K562 (cell line): ENCODE results near the gene RAI1. TPM values are rescaled to one million over a fixed set of nuclear protein-coding genes. Genes with fewer than 3 reads are reported as not detected.

Experiments
- ATAC-seq: fragments of 200-7000 bp; cut with Tn5 transposase; 3 replicates; pipeline ENCODE4 v1.9.1; 2020; ENCODE audit warnings: moderate library complexity
- BruUV-seq: library from RNA; stranded (reverse); fragments of 400-500 nt; replicated peaks from 2 replicates; lab custom pipeline; 2021; lab: Mats Ljungman, UMichigan
- CTCF ChIA-PET: fragments of 300-600 bp; formaldehyde crosslinking; extraction: SDS; loops from one replicate; lab custom pipeline; 2021; ENCODE audit warnings: low intra/inter-chr PET ratio; lab: Yijun Ruan, JAX
- POLR2A ChIA-PET: fragments of 300-600, 350-650 bp; sonication (Branson Sonifier 250); formaldehyde crosslinking; extraction: SDS; loops from one replicate; lab custom pipeline; 2021; ENCODE audit warnings: antibody characterized with exemption, inconsistent platforms; lab: Yijun Ruan, JAX
- DNase-seq, 4 experiments: peaks; one replicate each; pipeline versions ENCODE4 v3.0.0 to v3.0.0-alpha.2; 2011 to 2018; ENCODE audit warnings: low spot score in 3 of 4, mixed read lengths in 3 of 4; ENCODE audit errors: extremely low read depth in 1 of 4
- FAIRE-seq: peaks from 2 replicates; lab custom pipeline; 2011; peaks lifted over from hg19 to GRCh38; lab: Jason Lieb, UNC
- H2AFZ ChIP-seq: 2 replicates; pipeline ENCODE4 v1.6.0; 2011; ENCODE audit warnings: low read depth, low read length, control low read depth, inconsistent platforms
- H3K27ac ChIP-seq: fragments of 200-600 bp; 3 replicates; pipeline ENCODE4 v1.8.0; 2011; ENCODE audit warnings: low read depth, mild to moderate bottlenecking, control low read depth, inconsistent platforms, low read length, moderate library complexity, mixed read lengths; ENCODE audit errors: extremely low read depth
- H3K27me3 ChIP-seq, 2 experiments: fragments of 300-600 bp in 1 of 2; 2 replicates in 1 of 2; 3 replicates in 1 of 2; pipeline versions ENCODE4 v1.6.0 to v1.8.0; 2011; ENCODE audit warnings: inconsistent platforms in 2 of 2, low read length in 2 of 2, mild to moderate bottlenecking in 1 of 2, mixed read lengths in 1 of 2, moderate library complexity in 1 of 2; ENCODE audit not compliant: control insufficient read depth in 2 of 2, insufficient read depth in 2 of 2
- H3K36me3 ChIP-seq: fragments of 300-600 bp; 3 replicates; pipeline ENCODE4 v1.8.0; 2011; ENCODE audit warnings: mild to moderate bottlenecking, low read length, inconsistent platforms; ENCODE audit not compliant: control insufficient read depth, insufficient read depth
- H3K4me1 ChIP-seq, 2 experiments: fragments of 200-600 bp in 1 of 2; replicated peaks in 1 of 2; 2 replicates in 1 of 2; 3 replicates in 1 of 2; pipeline versions ENCODE4 v1.5.1 to v1.8.0; 2011; ENCODE audit warnings: inconsistent platforms in 2 of 2, low read length in 2 of 2, mild to moderate bottlenecking in 1 of 2, mixed read lengths in 1 of 2, moderate library complexity in 1 of 2; ENCODE audit not compliant: control insufficient read depth in 2 of 2, insufficient read depth in 2 of 2
- H3K4me2 ChIP-seq: 2 replicates; pipeline ENCODE4 v1.6.1; 2011; ENCODE audit warnings: low read length, control low read depth, inconsistent platforms, mixed read lengths; ENCODE audit not compliant: insufficient read depth
- H3K4me3 ChIP-seq: fragments of 200-600 bp; sonication (generic), shearing (Covaris generic); 2 replicates; pipeline ENCODE4 v1.5.1; 2016; ENCODE audit warnings: control low read depth, inconsistent platforms
- H3K79me2 ChIP-seq: fragments of 200-600 bp; 3 replicates; pipeline ENCODE4 v1.8.0; 2011; ENCODE audit warnings: low read length, inconsistent platforms; ENCODE audit not compliant: control insufficient read depth, insufficient read depth
- H3K9ac ChIP-seq, 2 experiments: 2 replicates each; pipeline versions ENCODE4 v1.6.0 to v1.6.1; 2011; ENCODE audit warnings: low read depth in 2 of 2, low read length in 2 of 2, control low read depth in 1 of 2, inconsistent platforms in 1 of 2, mild to moderate bottlenecking in 1 of 2, mixed read lengths in 1 of 2; ENCODE audit not compliant: insufficient read depth in 1 of 2
- H3K9me1 ChIP-seq: one replicate; pipeline ENCODE4 v1.6.0; 2011; ENCODE audit warnings: inconsistent platforms, mild to moderate bottlenecking, low read length, moderate library complexity; ENCODE audit not compliant: control insufficient read depth, insufficient read depth
- H3K9me3 ChIP-seq: replicated peaks from 2 replicates; pipeline ENCODE4 v1.5.1; 2011; ENCODE audit warnings: low read depth, low read length, inconsistent platforms; ENCODE audit not compliant: control insufficient read depth, insufficient read depth
- H4K20me1 ChIP-seq: replicated peaks from 2 replicates; pipeline ENCODE4 v1.6.1; 2011; ENCODE audit warnings: low read length, inconsistent platforms, mixed read lengths; ENCODE audit not compliant: control insufficient read depth, insufficient read depth
- FUS ChIP-seq: fragments of 200-400 bp; formaldehyde crosslinking; optimal IDR thresholded peaks from 2 replicates; pipeline ENCODE3; 2017; ENCODE audit warnings: low read depth, low read length
- KLF16 ChIP-seq: IDR thresholded peaks from 2 replicates; pipeline ENCODE4 v1.6.1; 2016; ENCODE audit warnings: antibody characterized with exemption
- POLR2G ChIP-seq: fragments of 200-400 bp; formaldehyde crosslinking; IDR thresholded peaks from 2 replicates; pipeline ENCODE4 v1.6.1; 2017; ENCODE audit warnings: low read depth, mild to moderate bottlenecking, antibody characterized with exemption, low read length, moderate library complexity
- STAT5B ChIP-seq: fragments of 250-450 bp; sonication (Bioruptor Pico); IDR thresholded peaks from 2 replicates; pipeline ENCODE4 v1.8.0; 2021; ENCODE audit warnings: mild to moderate bottlenecking, inconsistent platforms
- ZFP36 ChIP-seq: fragments of 150-350 bp; IDR thresholded peaks from 2 replicates; pipeline ENCODE4 v1.6.1; 2018; ENCODE audit warnings: low read length, low read depth; ENCODE audit not compliant: partially characterized antibody
- ZNF347 ChIP-seq: fragments of 450-650 bp; formaldehyde crosslinking; IDR thresholded peaks from 2 replicates; pipeline ENCODE4 v1.4.0; 2020; ENCODE audit warnings: low read depth, mild to moderate bottlenecking, moderate library complexity
- ZNF41 ChIP-seq: fragments of 250-450 bp; sonication (Bioruptor Pico); conservative IDR thresholded peaks from 2 replicates; pipeline ENCODE4 v1.4.0; 2020; ENCODE audit warnings: mild to moderate bottlenecking
- ZNF584 ChIP-seq: fragments of 200-800 bp; sonication (Bioruptor generic); IDR thresholded peaks from 2 replicates; pipeline ENCODE4 v1.6.1; 2016; ENCODE audit warnings: low read depth, mild to moderate bottlenecking, missing genetic modification characterization, missing compliant biosample characterization
- WGBS: fragments of 100-300 bp; shearing (Covaris generic); methylation state at CpG from one replicate; pipeline ENCODE4 v1.1.6; 2016; ENCODE audit warnings: low coverage, mixed read lengths; ENCODE audit not compliant: insufficient coverage; ENCODE audit errors: missing lambda C conversion rate; 5-methylcytosine and 5-hydroxymethylcytosine counted together
- in situ Hi-C: fragments of 300-500 bp; cut with MboI; formaldehyde crosslinking; loops from 4 replicates; pipeline ENCODE4 v1.15.0; 2018; ENCODE audit warnings: inconsistent platforms, mixed read lengths
- intact Hi-C: fragments of 100-400 bp; cut with micrococcal nuclease; formaldehyde crosslinking; loops from 2 replicates; pipeline ENCODE4 v1.14.2; 2022
- polyA plus RNA-seq, 8 experiments: library from polyadenylated mRNA; depleted of rRNA in 4 of 8; stranded (reverse) in 5 of 8; unstranded in 3 of 8; fragments of >200 nt; fragmentation: Nextera tagmentation in 2 of 8; fragmentation: Illumina TruSeq in 1 of 8; extraction: Ambion mirVana in 2 of 8; extraction: Trizol in 1 of 8; gene quantifications; 2 replicates each; pipeline versions ENCODE4 v1.2.1 to v1.2.3, GENCODE V29; 2011 to 2014; ENCODE audit warnings: inconsistent platforms in 1 of 8, missing spikeins in 1 of 8
- total RNA-seq, 7 experiments: library from RNA; depleted of rRNA in 6 of 7; stranded (reverse); fragments of >200 nt in 6 of 7; fragmentation: Illumina TruSeq in 2 of 7; extraction: Trizol in 2 of 7; gene quantifications; 2 replicates each; pipeline versions ENCODE4 v1.2.1 to v1.2.3, GENCODE V29; 2011 to 2021; ENCODE audit warnings: low replicate concordance in 1 of 7
- TF ChIP-seq, protein P1 (sequence below): sonication (generic); formaldehyde crosslinking; IDR thresholded peaks from 2 replicates; pipeline ENCODE4 v1.9.0; 2022; ENCODE audit warnings: mild to moderate bottlenecking, missing genetic modification reagents

RAI1 gene
- total and polyA plus RNA-seq, 9 of the 15 experiments (the other 6 are each of a cell fraction or from before 2014, with no cell fraction given), result 0.68 to 19.9 (median 5.5) TPM

GRCh38 chr17:17798010-17798556 is 116.8 kb downstream of the RAI1 start:
- Histone ChIP-seq H3K27ac (no peak overlapping the region), H3K4me3 (no peak overlapping the region), H4K20me1 (no peaks in the 10 kb centered on the region), H3K9ac (no peak overlapping the region; a peak in 1 of 4 replicates), H3K79me2 (no peaks in the 10 kb centered on the region), H3K36me3 (peaks cover 20% of the 10 kb centered on the region; the same call in 2 of the 3 replicates), H3K9me1 (no peaks in the 10 kb centered on the region), H3K4me1 (peaks cover 0 to 32% of the 10 kb centered on the region in 2 experiments; a peak in 2 of 5 replicates), H3K9me3 (no peaks in the 10 kb centered on the region), H3K27me3 (no peaks in the 10 kb centered on the region), H2AFZ (no peak overlapping the region), H3K4me2 (no peak overlapping the region)
- DNase-seq (no peak), ATAC-seq (no peak), FAIRE-seq (no peak)
- 76% methylated on average over 19 of the region's 25 CpGs for WGBS
- BruUV-seq, result no TSS peak
- TF ChIP-seq KLF16 (no peak), ZNF347 (CRISPR knock-in tag) (no peak), ZNF41 (CRISPR knock-in tag) (no peak), ZFP36 (peak; percentile 65), POLR2G (peak; percentile 18; the same call in 1 of the 2 replicates), STAT5B (CRISPR knock-in tag) (no peak), ZNF584 (CRISPR knock-in tag) (no peak), FUS (no peak)
- TF ChIP-seq, protein P1, sequence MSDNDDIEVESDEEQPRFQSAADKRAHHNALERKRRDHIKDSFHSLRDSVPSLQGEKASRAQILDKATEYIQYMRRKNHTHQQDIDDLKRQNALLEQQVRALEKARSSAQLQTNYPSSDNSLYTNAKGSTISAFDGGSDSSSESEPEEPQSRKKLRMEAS (CRISPR knock-in tag), result no peak
- in situ Hi-C loops, result no loop called here
- ChIA-PET POLR2A (no interaction called here), CTCF (no interaction called here)
- intact Hi-C loops, result no loop called here
